ENCODE results near the gene CYP4V2. TPM values are rescaled to one million over a fixed set of nuclear protein-coding genes. Genes with fewer than 3 reads are reported as not detected.

Gene CYP4V2
- total RNA-seq, 1 experiment from 2014 or later = 43.3 TPM

- no peak for DNase-seq
- no peaks in the 10 kb centered on the region for H3K27me3 Mint-ChIP-seq (ENCODE audit: unreplicated experiment)
- no peak for TF ChIP-seq CTCF (IDR thresholded peaks at IDR 0.05; ENCODE audit: unreplicated experiment)
- CTCF ChIA-PET = no interaction called here
- no peaks in the 10 kb centered on the region for H3K4me1 Mint-ChIP-seq (ENCODE audit: low read depth, unreplicated experiment)
- no TSS peak for BruUV-seq (replicated peaks)
- no peaks in the 10 kb centered on the region for H3K36me3 Mint-ChIP-seq (ENCODE audit: insufficient read depth, unreplicated experiment)
- H3K4me3 Mint-ChIP-seq (ENCODE audit: low read depth, unreplicated experiment) = no peak overlapping the region
- H3K9me3 Mint-ChIP-seq (ENCODE audit: low read depth, unreplicated experiment) = peaks cover 5% of the 10 kb centered on the region
- intact Hi-C loops (cut with micrococcal nuclease; ENCODE audit: unreplicated experiment) = no loop called here
- no peak overlapping the region for H3K27ac Mint-ChIP-seq (ENCODE audit: unreplicated experiment)
These were observed 37.1 kb downstream of the CYP4V2 start for GRCh38 chr4:186228514-186228894.

GRCh38 chr4:186234367-186234766, 43.0 kb downstream of the CYP4V2 start:
- H3K27ac Mint-ChIP-seq (ENCODE audit: unreplicated experiment) = no peak overlapping the region
- H3K4me3 Mint-ChIP-seq (ENCODE audit: low read depth, unreplicated experiment) = no peak overlapping the region
- H3K27me3 Mint-ChIP-seq (ENCODE audit: unreplicated experiment) = no peaks in the 10 kb centered on the region
- intact Hi-C loops (cut with micrococcal nuclease; ENCODE audit: unreplicated experiment) = no loop called here
- no TSS peak for BruUV-seq (replicated peaks)
- CTCF ChIA-PET = no interaction called here
- TF ChIP-seq CTCF (IDR thresholded peaks at IDR 0.05; ENCODE audit: unreplicated experiment) = no peak
- H3K4me1 Mint-ChIP-seq (ENCODE audit: low read depth, unreplicated experiment) = no peaks in the 10 kb centered on the region
- no peaks in the 10 kb centered on the region for H3K36me3 Mint-ChIP-seq (ENCODE audit: insufficient read depth, unreplicated experiment)
- H3K9me3 Mint-ChIP-seq (ENCODE audit: low read depth, unreplicated experiment) = no peaks in the 10 kb centered on the region
- no peak for DNase-seq

- no peak for TF ChIP-seq CTCF (IDR thresholded peaks at IDR 0.05; ENCODE audit: unreplicated experiment)
- Mint-ChIP-seq H3K9me3 (ENCODE audit: low read depth, unreplicated experiment) (no peaks in the 10 kb centered on the region), H3K36me3 (ENCODE audit: insufficient read depth, unreplicated experiment) (no peaks in the 10 kb centered on the region), H3K4me3 (ENCODE audit: low read depth, unreplicated experiment) (no peak overlapping the region), H3K27ac (ENCODE audit: unreplicated experiment) (no peak overlapping the region), H3K27me3 (ENCODE audit: unreplicated experiment) (no peaks in the 10 kb centered on the region), H3K4me1 (ENCODE audit: low read depth, unreplicated experiment) (no peaks in the 10 kb centered on the region)
- DNase-seq = no peak
- BruUV-seq (replicated peaks) = no TSS peak
- CTCF ChIA-PET = no interaction called here
- intact Hi-C loops (cut with micrococcal nuclease; ENCODE audit: unreplicated experiment) = no loop called here
These were observed 44.8 kb downstream of the CYP4V2 start for GRCh38 chr4:186236126-186236525.

- Mint-ChIP-seq H3K27me3 (ENCODE audit: unreplicated experiment) (no peaks in the 10 kb centered on the region), H3K36me3 (ENCODE audit: insufficient read depth, unreplicated experiment) (no peaks in the 10 kb centered on the region), H3K27ac (ENCODE audit: unreplicated experiment) (no peak overlapping the region), H3K4me1 (ENCODE audit: low read depth, unreplicated experiment) (no peaks in the 10 kb centered on the region), H3K4me3 (ENCODE audit: low read depth, unreplicated experiment) (no peak overlapping the region), H3K9me3 (ENCODE audit: low read depth, unreplicated experiment) (no peaks in the 10 kb centered on the region)
- no peak for DNase-seq
- TF ChIP-seq CTCF (IDR thresholded peaks at IDR 0.05; ENCODE audit: unreplicated experiment) = no peak
- BruUV-seq (replicated peaks) = no TSS peak
- CTCF ChIA-PET = no interaction called here
- intact Hi-C loops (cut with micrococcal nuclease; ENCODE audit: unreplicated experiment) = no loop called here
These were observed 49.1 kb downstream of the CYP4V2 start for GRCh38 chr4:186240452-186240847.

Data from Calu3 (cell line).